Measurements from ENCODE around the gene SF3A1. TPM values are rescaled to one million over a fixed set of nuclear protein-coding genes. Genes with fewer than 3 reads are reported as not detected.

Gene SF3A1
- total and polyA plus RNA-seq, 2 of the 13 experiments (the other 11 are each of a cell fraction or from before 2014, with no cell fraction given), result 10.0 to 22.0 TPM

GRCh38 chr22:30309951-30310741, 46.5 kb downstream of the SF3A1 start:
- peaks cover 14% of the 10 kb centered on the region for H3K4me1 ChIP-seq (ENCODE audit: insufficient read depth, low read length)
- intact Hi-C loops (cut with micrococcal nuclease; ENCODE audit: unreplicated experiment) (no loop called here), in situ Hi-C loops (cut with HindIII; ENCODE audit: extremely low pct_ligation_motif_present, low pct_unique_long_range_greater_than_20kb) (no loop called here)
- H2AFZ ChIP-seq (ENCODE audit: low read length), result no peak overlapping the region
- TF ChIP-seq LRRFIP1 (CRISPR knock-in tag; conservative IDR thresholded peaks at IDR 0.05) (no peak), HDAC6 (IDR thresholded peaks at IDR 0.05; ENCODE audit: low read depth, low read length) (no peak)
- no peaks in the 10 kb centered on the region for H4K20me1 ChIP-seq (ENCODE audit: insufficient read depth, low read length)
- 96% methylated on average over 7 of the region's 7 CpGs for WGBS (ENCODE audit: low lambda C conversion rate)
- H3K27ac ChIP-seq (ENCODE audit: extremely low read length, insufficient read depth, low read length), result no peak overlapping the region
- no peaks in the 10 kb centered on the region for H3K9me3 ChIP-seq (ENCODE audit: low read length)
- no peak for DNase-seq (ENCODE audit: low spot score)
- ATAC-seq, result no peak
- no TSS peak for BruUV-seq (replicated peaks)
- CTCF ChIA-PET (ENCODE audit: low intra/inter-chr PET ratio, low total read pairs), result no interaction called here
- H3K9ac ChIP-seq (ENCODE audit: insufficient read depth, low read depth, low read length), result no peak overlapping the region
- FAIRE-seq, result no peak
- no peaks in the 10 kb centered on the region for H3K79me2 ChIP-seq (ENCODE audit: insufficient read depth, low read length)
- no peaks in the 10 kb centered on the region for H3K36me3 ChIP-seq (replicated peaks in 1 of 2; ENCODE audit: control insufficient read depth in 1 of 2, insufficient read depth in 2 of 2, low read length in 2 of 2)
- H3K4me2 ChIP-seq (ENCODE audit: low read depth, low read length), result no peak overlapping the region
- no peaks in the 10 kb centered on the region for H3K27me3 ChIP-seq (ENCODE audit: control insufficient read depth in 1 of 2, insufficient read depth in 2 of 2, low read length in 2 of 2)
- POLR2A ChIA-PET, result interaction anchor here (0.6 to 1.1 kb wide), 2 partner anchors 47 to 98 kb away, joined by 3 read pairs; partner anchors contain the start of genes CCDC157 and SF3A1
- H3K4me3 ChIP-seq (replicated peaks in 1 of 3; ENCODE audit: insufficient read depth in 1 of 3, low read depth in 2 of 3, low read length in 3 of 3), result no peak overlapping the region

GRCh38 chr22:30308518-30309230, 48.0 kb downstream of the SF3A1 start:
- Histone ChIP-seq H3K9me3 (ENCODE audit: low read length) (no peaks in the 10 kb centered on the region), H3K4me1 (ENCODE audit: insufficient read depth, low read length) (peaks cover 5% of the 10 kb centered on the region; the same call in 1 of the 2 replicates), H3K27ac (ENCODE audit: extremely low read length, insufficient read depth, low read length) (no peak overlapping the region), H3K4me3 (replicated peaks in 1 of 3; ENCODE audit: insufficient read depth in 1 of 3, low read depth in 2 of 3, low read length in 3 of 3) (no peak overlapping the region), H3K27me3 (ENCODE audit: control insufficient read depth in 1 of 2, insufficient read depth in 2 of 2, low read length in 2 of 2) (no peaks in the 10 kb centered on the region), H3K9ac (ENCODE audit: insufficient read depth, low read depth, low read length) (no peak overlapping the region), H4K20me1 (ENCODE audit: insufficient read depth, low read length) (no peaks in the 10 kb centered on the region), H2AFZ (ENCODE audit: low read length) (no peak overlapping the region), H3K4me2 (ENCODE audit: low read depth, low read length) (no peak overlapping the region), H3K79me2 (ENCODE audit: insufficient read depth, low read length) (no peaks in the 10 kb centered on the region), H3K36me3 (replicated peaks in 1 of 2; ENCODE audit: control insufficient read depth in 1 of 2, insufficient read depth in 2 of 2, low read length in 2 of 2) (peaks cover 0 to 3% of the 10 kb centered on the region in 2 experiments; a peak in 2 of 5 replicates)
- FAIRE-seq, result no peak
- 96% methylated on average over 5 of the region's 5 CpGs for WGBS (ENCODE audit: low lambda C conversion rate)
- ATAC-seq, result no peak
- in situ Hi-C loops (cut with HindIII; ENCODE audit: extremely low pct_ligation_motif_present, low pct_unique_long_range_greater_than_20kb), result no loop called here
- no peak for DNase-seq (ENCODE audit: low spot score)
- intact Hi-C loops (cut with micrococcal nuclease; ENCODE audit: unreplicated experiment), result no loop called here
- no TSS peak for BruUV-seq (replicated peaks)
- POLR2A ChIA-PET, result no interaction called here
- no peak for TF ChIP-seq ZNF224 (CRISPR knock-in tag; IDR thresholded peaks at IDR 0.05)
- TF ChIP-seq ZUFSP (CRISPR knock-in tag; IDR thresholded peaks at IDR 0.05; ENCODE audit: borderline replicate concordance), result no peak
- CTCF ChIA-PET (ENCODE audit: low intra/inter-chr PET ratio, low total read pairs), result no interaction called here
